ENCODE data around the gene STARD10.

- TF ChIP-seq EGR1 (IDR thresholded peaks at IDR 0.05; ENCODE audit: low read depth in 2 of 2) = no peak
- no peak for TF ChIP-seq CTCF (IDR thresholded peaks at IDR 0.05; ENCODE audit: low read depth, low read length, missing input control)
- no peak for TF ChIP-seq RAD21 (IDR thresholded peaks at IDR 0.05)
- TF ChIP-seq REST (IDR thresholded peaks at IDR 0.05) = no peak
- TF ChIP-seq MAX (IDR thresholded peaks at IDR 0.05) = no peak
- no peak for TF ChIP-seq YY1 (IDR thresholded peaks at IDR 0.05)
- TF ChIP-seq JUND (IDR thresholded peaks at IDR 0.05) = no peak
- no peak for TF ChIP-seq ATF3 (IDR thresholded peaks at IDR 0.05)
- TF ChIP-seq GABPA (IDR thresholded peaks at IDR 0.05 in 1 of 2, conservative IDR thresholded peaks at IDR 0.05 in 1 of 2) = no peak
Measured at GRCh38 chr11:72812604-72812966, 18.7 kb upstream of the STARD10 start.
